DOHH2 (cell line): ENCODE data around the gene TDRD15.

Experiments used
- CTCF ChIP-seq: fragments of 200-600 bp; sonication (generic); IDR thresholded peaks from one replicate; pipeline ENCODE4 v1.5.1; 2014; ENCODE audit warnings: antibody characterized with exemption, mild to moderate bottlenecking, low read depth, low read length; ENCODE audit not compliant: poor library complexity, severe bottlenecking
- EZH2phosphoT487 ChIP-seq: fragments of 200-600 bp; sonication (generic); IDR thresholded peaks from 2 replicates; pipeline ENCODE4 v1.6.1; 2017; ENCODE audit warnings: borderline replicate concordance, mild to moderate bottlenecking, antibody characterized with exemption, low read length, moderate library complexity, mixed read lengths

- TF ChIP-seq CTCF (no peak), EZH2phosphoT487 (no peak)
Measured at GRCh38 chr2:21095714-21096113, 28.1 kb upstream of the TDRD15 start.
